ENCODE data around the gene CDK6. TPM values are rescaled to one million over a fixed set of nuclear protein-coding genes. Genes with fewer than 3 reads are reported as not detected.
A peak's percentile ranks its signal among the peaks of the same experiment; 100 is the strongest.

The CDK6 gene
- total RNA-seq, 3 donors from 2014 or later (not counting 1 experiment from before 2014, with no cell fraction given), result 41.1 to 46.3 (median 45.1) TPM

GRCh38 chr7:92736870-92737269 is 99.5 kb downstream of the CDK6 start:
- no peak for ATAC-seq
- Mint-ChIP-seq H3K4me1 (peaks cover 29 to 31% of the 10 kb centered on the region in 2 donors), H3K27ac (no peak overlapping the region), H3K27me3 (ENCODE audit: low read depth in 2 of 2) (no peaks in the 10 kb centered on the region), H3K9me3 (no peaks in the 10 kb centered on the region), H3K36me3 (no peaks in the 10 kb centered on the region), H3K4me3 (no peak overlapping the region)
- intact Hi-C loops (cut with micrococcal nuclease), result no loop called here
- no peaks in the 10 kb centered on the region for H3K9me3 ChIP-seq (ENCODE audit: control insufficient read depth, insufficient read depth, low read length)
- 100% methylated on average over 3 of the region's 3 CpGs for WGBS (ENCODE audit: insufficient coverage)
- no peak for DNase-seq
- H3K27me3 ChIP-seq (ENCODE audit: control insufficient read depth, insufficient read depth, low read length), result no peaks in the 10 kb centered on the region
- peaks cover 3% of the 10 kb centered on the region for H3K4me1 ChIP-seq (ENCODE audit: control insufficient read depth, insufficient read depth, low read length)
- no peak for TF ChIP-seq CTCF (IDR thresholded peaks at IDR 0.05)
- no peaks in the 10 kb centered on the region for H3K36me3 ChIP-seq (ENCODE audit: control insufficient read depth, insufficient read depth, low read length)
- H3K4me3 ChIP-seq (ENCODE audit: low read length), result no peak overlapping the region
- H3K27ac ChIP-seq (ENCODE audit: low read length), result no peak overlapping the region

GRCh38 chr7:92735707-92736106 is 100.7 kb downstream of the CDK6 start:
- peaks cover 3% of the 10 kb centered on the region for H3K4me1 ChIP-seq (ENCODE audit: control insufficient read depth, insufficient read depth, low read length)
- no peaks in the 10 kb centered on the region for H3K36me3 Mint-ChIP-seq
- WGBS (ENCODE audit: insufficient coverage), result 98% methylated on average over 2 of the region's 3 CpGs
- H3K9me3 Mint-ChIP-seq, result no peaks in the 10 kb centered on the region
- intact Hi-C loops (cut with micrococcal nuclease), result no loop called here
- DNase-seq (no peak), ATAC-seq (no peak)
- no peak overlapping the region for H3K27ac ChIP-seq (ENCODE audit: low read length)
- no peaks in the 10 kb centered on the region for H3K27me3 Mint-ChIP-seq (ENCODE audit: low read depth in 2 of 2)
- no peak overlapping the region for H3K4me3 Mint-ChIP-seq
- no peaks in the 10 kb centered on the region for H3K27me3 ChIP-seq (ENCODE audit: control insufficient read depth, insufficient read depth, low read length)
- TF ChIP-seq CTCF (IDR thresholded peaks at IDR 0.05), result no peak
- H3K27ac Mint-ChIP-seq, result no peak overlapping the region
- H3K4me1 Mint-ChIP-seq, result peaks cover 31 to 34% of the 10 kb centered on the region in 2 donors
- no peaks in the 10 kb centered on the region for H3K36me3 ChIP-seq (ENCODE audit: control insufficient read depth, insufficient read depth, low read length)
- H3K9me3 ChIP-seq (ENCODE audit: control insufficient read depth, insufficient read depth, low read length), result no peaks in the 10 kb centered on the region
- H3K4me3 ChIP-seq (ENCODE audit: low read length), result no peak overlapping the region

- Histone ChIP-seq H3K27me3 (ENCODE audit: control insufficient read depth, insufficient read depth, low read length) (no peaks in the 10 kb centered on the region), H3K9me3 (ENCODE audit: control insufficient read depth, insufficient read depth, low read length) (no peaks in the 10 kb centered on the region), H3K36me3 (ENCODE audit: control insufficient read depth, insufficient read depth, low read length) (no peaks in the 10 kb centered on the region), H3K4me1 (ENCODE audit: control insufficient read depth, insufficient read depth, low read length) (peaks cover 3% of the 10 kb centered on the region), H3K4me3 (ENCODE audit: low read length) (no peak overlapping the region), H3K27ac (ENCODE audit: low read length) (peak overlapping the region; percentile 25)
- intact Hi-C loops (cut with micrococcal nuclease), result no loop called here
- no peaks in the 10 kb centered on the region for H3K9me3 Mint-ChIP-seq
- H3K27me3 Mint-ChIP-seq (ENCODE audit: low read depth in 2 of 2), result no peaks in the 10 kb centered on the region
- no peak for TF ChIP-seq CTCF (IDR thresholded peaks at IDR 0.05)
- DNase-seq, result no peak
- 74% methylated on average over 2 of the region's 4 CpGs for WGBS (ENCODE audit: insufficient coverage)
- peaks cover 21 to 41% of the 10 kb centered on the region in 2 donors for H3K4me1 Mint-ChIP-seq
- H3K27ac Mint-ChIP-seq, result no peak overlapping the region
- no peak for ATAC-seq
- H3K4me3 Mint-ChIP-seq, result no peak overlapping the region
- H3K36me3 Mint-ChIP-seq, result no peaks in the 10 kb centered on the region
Observed at GRCh38 chr7:92732316-92733036, 103.9 kb downstream of the CDK6 start.
